Liver (tissue), 9 donors: ENCODE measurements around the gene F2R. TPM values are rescaled to one million over a fixed set of nuclear protein-coding genes. Genes with fewer than 3 reads are reported as not detected.

Experiments
- DNase-seq: peaks from one replicate; pipeline ENCODE4 v3.0.0-alpha.2; 2017; ENCODE audit warnings: low spot score
- H3K27ac ChIP-seq, 2 donors: one replicate each; pipeline ENCODE4 v1.7.0; 2013; ENCODE audit warnings: inconsistent platforms in 2 of 2, low read length in 2 of 2, control low read depth in 1 of 2, low read depth in 1 of 2, mild to moderate bottlenecking in 1 of 2
- H3K27me3 ChIP-seq, 4 donors: one replicate each; pipeline versions ENCODE4 v1.6.1 to v1.7.0; 2013; ENCODE audit warnings: low read length in 3 of 4, inconsistent platforms in 1 of 4, mild to moderate bottlenecking in 1 of 4, moderate library complexity in 1 of 4; ENCODE audit not compliant: control insufficient read depth in 4 of 4, insufficient read depth in 4 of 4
- H3K36me3 ChIP-seq, 4 donors: one replicate each; pipeline versions ENCODE4 v1.6.1 to v1.7.0; 2013; ENCODE audit warnings: low read length in 3 of 4, mild to moderate bottlenecking in 3 of 4, low read depth in 1 of 4, moderate library complexity in 1 of 4; ENCODE audit not compliant: control insufficient read depth in 4 of 4, insufficient read depth in 3 of 4
- H3K4me1 ChIP-seq, 4 donors: one replicate each; pipeline versions ENCODE4 v1.6.1 to v1.7.0; 2013; ENCODE audit warnings: low read length in 3 of 4, mild to moderate bottlenecking in 3 of 4, moderate library complexity in 1 of 4; ENCODE audit not compliant: control insufficient read depth in 4 of 4, insufficient read depth in 4 of 4
- H3K4me3 ChIP-seq, 3 donors: one replicate each; pipeline versions ENCODE4 v1.6.1 to v1.7.0; 2013; ENCODE audit warnings: low read length in 3 of 3, control low read depth in 1 of 3, low read depth in 1 of 3, mild to moderate bottlenecking in 1 of 3
- H3K9ac ChIP-seq, 2 donors: one replicate each; pipeline ENCODE4 v1.7.0; 2013; ENCODE audit warnings: low read length in 2 of 2, mild to moderate bottlenecking in 2 of 2, moderate library complexity in 2 of 2, control low read depth in 1 of 2, low read depth in 1 of 2
- H3K9me3 ChIP-seq, 4 donors: one replicate each; pipeline versions ENCODE4 v1.6.1 to v1.7.0; 2013; ENCODE audit warnings: low read length in 3 of 4; ENCODE audit not compliant: control insufficient read depth in 4 of 4
- ATF3 ChIP-seq: IDR thresholded peaks from 2 replicates; pipeline ENCODE4 v1.6.1; 2016; ENCODE audit warnings: antibody characterized with exemption
- CTCF ChIP-seq: fragments of 150-350 bp; IDR thresholded peaks from 2 replicates; pipeline ENCODE4 v1.5.1; 2017; ENCODE audit warnings: improper control_type of control experiment, low read depth, low read length; ENCODE audit not compliant: missing input control
- EGR1 ChIP-seq, 2 donors: IDR thresholded peaks; 2 replicates each; pipeline ENCODE4 v1.6.1; 2016 to 2018; ENCODE audit warnings: antibody characterized with exemption in 2 of 2, low read depth in 2 of 2
- FOXA1 ChIP-seq: IDR thresholded peaks from 2 replicates; pipeline ENCODE4 v1.6.1; 2016; ENCODE audit warnings: antibody characterized with exemption
- FOXA2 ChIP-seq: IDR thresholded peaks from 2 replicates; pipeline ENCODE4 v1.6.1; 2016; ENCODE audit warnings: antibody characterized with exemption
- GABPA ChIP-seq, 2 donors: IDR thresholded peaks in 1 of 2; conservative IDR thresholded peaks in 1 of 2; 2 replicates each; pipeline ENCODE4 v1.6.1; 2016; ENCODE audit warnings: antibody characterized with exemption in 2 of 2, mild to moderate bottlenecking in 1 of 2, moderate library complexity in 1 of 2
- HNF4A ChIP-seq, 2 donors: conservative IDR thresholded peaks; 2 replicates each; pipeline ENCODE4 v1.6.1; 2016; ENCODE audit warnings: antibody characterized with exemption in 2 of 2, mild to moderate bottlenecking in 2 of 2
- HNF4G ChIP-seq: IDR thresholded peaks from 2 replicates; pipeline ENCODE4 v1.6.1; 2016; ENCODE audit warnings: antibody characterized with exemption
- JUND ChIP-seq, 2 donors: IDR thresholded peaks; 2 replicates each; pipeline ENCODE4 v1.6.1; 2016; ENCODE audit warnings: antibody characterized with exemption in 2 of 2
- NR2F2 ChIP-seq: IDR thresholded peaks from 2 replicates; pipeline ENCODE4 v1.6.1; 2016; ENCODE audit warnings: antibody characterized with exemption
- RAD21 ChIP-seq, 2 donors: IDR thresholded peaks; 2 replicates each; pipeline ENCODE4 v1.6.1; 2016; ENCODE audit warnings: antibody characterized with exemption in 2 of 2, mild to moderate bottlenecking in 2 of 2
- RXRA ChIP-seq, 2 donors: IDR thresholded peaks; 2 replicates each; pipeline ENCODE4 v1.6.1; 2017 to 2018; ENCODE audit warnings: antibody characterized with exemption in 2 of 2, mild to moderate bottlenecking in 1 of 2
- SP1 ChIP-seq: IDR thresholded peaks from 2 replicates; pipeline ENCODE4 v1.6.1; 2018; ENCODE audit warnings: antibody characterized with exemption, mild to moderate bottlenecking
- TAF1 ChIP-seq: conservative IDR thresholded peaks from 2 replicates; pipeline ENCODE4 v1.6.1; 2016; ENCODE audit warnings: antibody characterized with exemption, mild to moderate bottlenecking
- YY1 ChIP-seq: IDR thresholded peaks from 2 replicates; pipeline ENCODE4 v1.6.1; 2016; ENCODE audit warnings: antibody characterized with exemption, mild to moderate bottlenecking
- WGBS: extraction: QIAGEN DNeasy Blood & Tissue Kit; methylation state at CpG from one replicate; pipeline ENCODE4 v1.1.7; 2013; 5-methylcytosine and 5-hydroxymethylcytosine counted together
- polyA plus RNA-seq, 2 donors: library from polyadenylated mRNA; stranded (reverse) in 1 of 2; unstranded in 1 of 2; fragments of 200-250 nt in 1 of 2; fragments of >200 nt in 1 of 2; fragmentation: Nextera tagmentation in 1 of 2; extraction: Ambion mirVana in 1 of 2; gene quantifications; one replicate each; pipeline versions ENCODE4 v1.2.1 to v1.2.3, GENCODE V29; 2013 to 2015
- total RNA-seq, 2 donors: library from RNA; depleted of rRNA; stranded (reverse); fragments of >200 nt; gene quantifications; one replicate each; pipeline ENCODE4 v1.2.3, GENCODE V29; 2014
- TF ChIP-seq, protein P1 (sequence below): IDR thresholded peaks from 2 replicates; pipeline ENCODE4 v1.6.1; 2016; ENCODE audit warnings: antibody characterized with exemption, mild to moderate bottlenecking
- TF ChIP-seq, protein P2 (sequence below): IDR thresholded peaks from 2 replicates; pipeline ENCODE4 v1.6.1; 2016; ENCODE audit warnings: antibody characterized with exemption
- TF ChIP-seq, protein P3 (sequence below): IDR thresholded peaks from 2 replicates; pipeline ENCODE4 v1.6.1; 2016; ENCODE audit warnings: antibody characterized with exemption
- donor health status: healthy.
- donor health status: healthy.
- donor health status: healthy.
- donor health status: healthy.
- donor health status: healthy.

The F2R gene
- total and polyA plus RNA-seq, 4 donors: 5.9 to 18.7 (median 9.5) TPM

GRCh38 chr5:76718880-76719279, 3.0 kb downstream of the F2R start:
- Histone ChIP-seq H3K4me3 (no peak overlapping the region), H3K36me3 (no peaks in the 10 kb centered on the region), H3K9me3 (no peaks in the 10 kb centered on the region), H3K27me3 (no peaks in the 10 kb centered on the region), H3K4me1 (peaks cover 2 to 19% (median 10%) of the 10 kb centered on the region in 4 donors), H3K27ac (no peak overlapping the region), H3K9ac (no peak overlapping the region)
- WGBS: 90% methylated on average over 4 of the region's 4 CpGs
- DNase-seq: no peak
- no peak for TF ChIP-seq FOXA2
- TF ChIP-seq TAF1: no peak
- TF ChIP-seq HNF4A (conservative IDR thresholded peaks at IDR 0.05): no peak
- TF ChIP-seq RAD21 (IDR thresholded peaks at IDR 0.05): no peak
- TF ChIP-seq YY1: no peak
- TF ChIP-seq HNF4G: no peak
- no peak for TF ChIP-seq CTCF

DNA sequence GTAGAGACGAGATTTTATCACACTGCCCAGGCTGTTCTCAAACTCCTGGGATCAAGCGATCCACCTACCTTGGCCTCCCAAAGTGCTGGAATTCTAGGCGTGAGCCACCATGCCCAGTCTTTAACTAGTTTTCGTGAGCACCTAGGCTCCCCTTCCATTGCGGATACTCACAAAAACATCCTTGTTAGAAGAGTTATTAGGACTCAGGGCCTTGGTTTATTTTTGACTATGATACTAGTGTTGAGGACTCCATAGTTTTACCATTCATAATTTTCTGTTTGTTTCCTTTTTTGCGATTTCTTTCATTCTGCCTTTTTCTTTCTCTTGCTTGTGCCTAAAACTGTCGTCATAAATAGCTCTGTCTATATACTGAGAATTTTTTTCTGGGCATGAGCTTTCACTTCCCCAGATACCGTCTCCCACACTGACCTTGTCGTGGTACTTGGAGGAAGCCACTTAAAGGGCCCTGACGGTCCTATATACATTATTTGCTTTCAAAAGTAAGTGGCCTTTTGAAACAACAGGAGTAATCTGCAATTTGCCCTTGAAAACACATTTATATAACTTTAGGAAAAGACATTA, 5.2 kb downstream of the F2R start:
- DNase-seq: no peak
- no peaks in the 10 kb centered on the region for H3K27me3 ChIP-seq
- no peak overlapping the region for H3K4me3 ChIP-seq
- H3K4me1 ChIP-seq: peaks cover 0 to 7% (median 3%) of the 10 kb centered on the region in 4 donors
- H3K9ac ChIP-seq: no peak overlapping the region
- 67% methylated on average over 10 of the region's 10 CpGs for WGBS
- H3K9me3 ChIP-seq: no peaks in the 10 kb centered on the region
- no peak overlapping the region for H3K27ac ChIP-seq
- TF ChIP-seq HNF4A (conservative IDR thresholded peaks at IDR 0.05): no peak
- no peak for TF ChIP-seq ATF3
- TF ChIP-seq GABPA (IDR thresholded peaks at IDR 0.05 in 1 of 2, conservative IDR thresholded peaks at IDR 0.05 in 1 of 2): no peak
- TF ChIP-seq CTCF: no peak
- no peak for TF ChIP-seq SP1
- no peak for TF ChIP-seq NR2F2
- TF ChIP-seq YY1: no peak
- TF ChIP-seq, protein P1, sequence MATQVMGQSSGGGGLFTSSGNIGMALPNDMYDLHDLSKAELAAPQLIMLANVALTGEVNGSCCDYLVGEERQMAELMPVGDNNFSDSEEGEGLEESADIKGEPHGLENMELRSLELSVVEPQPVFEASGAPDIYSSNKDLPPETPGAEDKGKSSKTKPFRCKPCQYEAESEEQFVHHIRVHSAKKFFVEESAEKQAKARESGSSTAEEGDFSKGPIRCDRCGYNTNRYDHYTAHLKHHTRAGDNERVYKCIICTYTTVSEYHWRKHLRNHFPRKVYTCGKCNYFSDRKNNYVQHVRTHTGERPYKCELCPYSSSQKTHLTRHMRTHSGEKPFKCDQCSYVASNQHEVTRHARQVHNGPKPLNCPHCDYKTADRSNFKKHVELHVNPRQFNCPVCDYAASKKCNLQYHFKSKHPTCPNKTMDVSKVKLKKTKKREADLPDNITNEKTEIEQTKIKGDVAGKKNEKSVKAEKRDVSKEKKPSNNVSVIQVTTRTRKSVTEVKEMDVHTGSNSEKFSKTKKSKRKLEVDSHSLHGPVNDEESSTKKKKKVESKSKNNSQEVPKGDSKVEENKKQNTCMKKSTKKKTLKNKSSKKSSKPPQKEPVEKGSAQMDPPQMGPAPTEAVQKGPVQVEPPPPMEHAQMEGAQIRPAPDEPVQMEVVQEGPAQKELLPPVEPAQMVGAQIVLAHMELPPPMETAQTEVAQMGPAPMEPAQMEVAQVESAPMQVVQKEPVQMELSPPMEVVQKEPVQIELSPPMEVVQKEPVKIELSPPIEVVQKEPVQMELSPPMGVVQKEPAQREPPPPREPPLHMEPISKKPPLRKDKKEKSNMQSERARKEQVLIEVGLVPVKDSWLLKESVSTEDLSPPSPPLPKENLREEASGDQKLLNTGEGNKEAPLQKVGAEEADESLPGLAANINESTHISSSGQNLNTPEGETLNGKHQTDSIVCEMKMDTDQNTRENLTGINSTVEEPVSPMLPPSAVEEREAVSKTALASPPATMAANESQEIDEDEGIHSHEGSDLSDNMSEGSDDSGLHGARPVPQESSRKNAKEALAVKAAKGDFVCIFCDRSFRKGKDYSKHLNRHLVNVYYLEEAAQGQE: no peak
- no peak for TF ChIP-seq RAD21 (IDR thresholded peaks at IDR 0.05)
- no peak for TF ChIP-seq FOXA2
- TF ChIP-seq JUND (IDR thresholded peaks at IDR 0.05): no peak
- no peak for TF ChIP-seq FOXA1
- TF ChIP-seq, protein P2, sequence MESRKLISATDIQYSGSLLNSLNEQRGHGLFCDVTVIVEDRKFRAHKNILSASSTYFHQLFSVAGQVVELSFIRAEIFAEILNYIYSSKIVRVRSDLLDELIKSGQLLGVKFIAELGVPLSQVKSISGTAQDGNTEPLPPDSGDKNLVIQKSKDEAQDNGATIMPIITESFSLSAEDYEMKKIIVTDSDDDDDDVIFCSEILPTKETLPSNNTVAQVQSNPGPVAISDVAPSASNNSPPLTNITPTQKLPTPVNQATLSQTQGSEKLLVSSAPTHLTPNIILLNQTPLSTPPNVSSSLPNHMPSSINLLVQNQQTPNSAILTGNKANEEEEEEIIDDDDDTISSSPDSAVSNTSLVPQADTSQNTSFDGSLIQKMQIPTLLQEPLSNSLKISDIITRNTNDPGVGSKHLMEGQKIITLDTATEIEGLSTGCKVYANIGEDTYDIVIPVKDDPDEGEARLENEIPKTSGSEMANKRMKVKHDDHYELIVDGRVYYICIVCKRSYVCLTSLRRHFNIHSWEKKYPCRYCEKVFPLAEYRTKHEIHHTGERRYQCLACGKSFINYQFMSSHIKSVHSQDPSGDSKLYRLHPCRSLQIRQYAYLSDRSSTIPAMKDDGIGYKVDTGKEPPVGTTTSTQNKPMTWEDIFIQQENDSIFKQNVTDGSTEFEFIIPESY: no peak
- TF ChIP-seq RXRA (IDR thresholded peaks at IDR 0.05): no peak
- TF ChIP-seq EGR1 (IDR thresholded peaks at IDR 0.05; ENCODE audit: low read depth in 2 of 2): no peak
- TF ChIP-seq HNF4G: no peak
- TF ChIP-seq, protein P3, sequence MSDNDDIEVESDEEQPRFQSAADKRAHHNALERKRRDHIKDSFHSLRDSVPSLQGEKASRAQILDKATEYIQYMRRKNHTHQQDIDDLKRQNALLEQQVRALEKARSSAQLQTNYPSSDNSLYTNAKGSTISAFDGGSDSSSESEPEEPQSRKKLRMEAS: no peak
- H3K36me3 ChIP-seq: peaks cover 0 to 2% (median 0%) of the 10 kb centered on the region in 4 donors
